Measurements from ENCODE around the gene EDAR. TPM values are rescaled to one million over a fixed set of nuclear protein-coding genes. Genes with fewer than 3 reads are reported as not detected.

EDAR gene
- total RNA-seq, 1 experiment from 2014 or later = not detected

DNA sequence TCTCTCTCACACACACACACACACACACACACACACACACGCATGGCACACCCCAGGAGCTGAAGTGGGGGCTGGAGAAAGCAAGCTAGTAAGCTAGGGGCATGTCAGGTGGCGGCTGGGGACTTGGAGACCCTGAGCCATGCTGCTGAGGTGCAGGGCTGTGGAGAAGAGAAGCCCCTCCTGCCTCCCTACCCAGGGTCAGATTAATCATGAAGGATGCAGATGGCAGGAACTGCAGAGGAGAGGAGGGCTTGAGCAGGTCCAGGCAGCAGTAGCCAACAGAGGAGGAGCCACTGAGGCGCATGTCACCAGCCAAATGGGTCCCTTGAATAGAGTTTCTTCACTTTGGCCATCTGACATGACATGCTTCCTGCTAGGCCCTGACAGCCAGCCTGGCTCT lies 9.6 kb downstream of the EDAR start:
- DNase-seq = no peak
- Histone ChIP-seq H3K9ac (ENCODE audit: low read length) (no peak overlapping the region), H3K79me2 (ENCODE audit: low read length) (no peaks in the 10 kb centered on the region), H3K9me3 (ENCODE audit: low read length) (no peaks in the 10 kb centered on the region), H3K9me2 (replicated peaks; ENCODE audit: insufficient read depth, low read length) (no peaks in the 10 kb centered on the region), H3K4me2 (ENCODE audit: low read depth, low read length, poor library complexity, severe bottlenecking) (no peak overlapping the region), H4K20me1 (ENCODE audit: insufficient read depth, low read depth, low read length) (no peaks in the 10 kb centered on the region), H3K27me3 (ENCODE audit: low read length) (no peaks in the 10 kb centered on the region), H3K27ac (ENCODE audit: low read length) (no peak overlapping the region), H3K36me3 (ENCODE audit: insufficient read depth, low read length) (no peaks in the 10 kb centered on the region), H3K4me3 (ENCODE audit: low read length) (no peak overlapping the region), H2AFZ (ENCODE audit: low read length) (no peak overlapping the region), H3K4me1 (ENCODE audit: low read length) (no peaks in the 10 kb centered on the region)

DNA sequence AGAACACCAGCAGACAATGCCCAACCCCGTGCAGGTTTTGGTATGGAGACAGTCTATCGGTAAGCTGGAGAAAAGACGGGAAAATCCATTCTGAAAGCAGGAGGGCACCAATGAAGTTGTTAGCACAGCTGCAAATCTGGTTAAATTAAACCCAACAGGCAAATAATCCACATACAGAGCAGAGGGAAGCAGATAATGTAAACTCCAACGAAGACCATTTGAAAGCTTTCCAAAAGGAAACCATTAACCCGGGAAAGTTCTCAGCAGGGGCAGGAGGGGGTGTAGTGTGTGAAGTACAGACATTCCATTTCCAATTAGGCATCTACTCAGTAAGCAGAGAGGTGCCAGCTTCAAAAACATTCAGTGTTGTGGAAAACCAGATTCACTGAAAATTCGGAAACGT lies 10.3 kb downstream of the EDAR start:
- Histone ChIP-seq H3K27me3 (ENCODE audit: low read length) (no peaks in the 10 kb centered on the region), H3K4me3 (ENCODE audit: low read length) (no peak overlapping the region), H3K4me2 (ENCODE audit: low read depth, low read length, poor library complexity, severe bottlenecking) (no peak overlapping the region), H3K9me2 (replicated peaks; ENCODE audit: insufficient read depth, low read length) (no peaks in the 10 kb centered on the region), H3K27ac (ENCODE audit: low read length) (no peak overlapping the region), H3K36me3 (ENCODE audit: insufficient read depth, low read length) (no peaks in the 10 kb centered on the region), H3K79me2 (ENCODE audit: low read length) (no peaks in the 10 kb centered on the region), H3K9me3 (ENCODE audit: low read length) (no peaks in the 10 kb centered on the region), H4K20me1 (ENCODE audit: insufficient read depth, low read depth, low read length) (no peaks in the 10 kb centered on the region), H2AFZ (ENCODE audit: low read length) (no peak overlapping the region), H3K9ac (ENCODE audit: low read length) (no peak overlapping the region), H3K4me1 (ENCODE audit: low read length) (no peaks in the 10 kb centered on the region)
- no peak for DNase-seq

DNA sequence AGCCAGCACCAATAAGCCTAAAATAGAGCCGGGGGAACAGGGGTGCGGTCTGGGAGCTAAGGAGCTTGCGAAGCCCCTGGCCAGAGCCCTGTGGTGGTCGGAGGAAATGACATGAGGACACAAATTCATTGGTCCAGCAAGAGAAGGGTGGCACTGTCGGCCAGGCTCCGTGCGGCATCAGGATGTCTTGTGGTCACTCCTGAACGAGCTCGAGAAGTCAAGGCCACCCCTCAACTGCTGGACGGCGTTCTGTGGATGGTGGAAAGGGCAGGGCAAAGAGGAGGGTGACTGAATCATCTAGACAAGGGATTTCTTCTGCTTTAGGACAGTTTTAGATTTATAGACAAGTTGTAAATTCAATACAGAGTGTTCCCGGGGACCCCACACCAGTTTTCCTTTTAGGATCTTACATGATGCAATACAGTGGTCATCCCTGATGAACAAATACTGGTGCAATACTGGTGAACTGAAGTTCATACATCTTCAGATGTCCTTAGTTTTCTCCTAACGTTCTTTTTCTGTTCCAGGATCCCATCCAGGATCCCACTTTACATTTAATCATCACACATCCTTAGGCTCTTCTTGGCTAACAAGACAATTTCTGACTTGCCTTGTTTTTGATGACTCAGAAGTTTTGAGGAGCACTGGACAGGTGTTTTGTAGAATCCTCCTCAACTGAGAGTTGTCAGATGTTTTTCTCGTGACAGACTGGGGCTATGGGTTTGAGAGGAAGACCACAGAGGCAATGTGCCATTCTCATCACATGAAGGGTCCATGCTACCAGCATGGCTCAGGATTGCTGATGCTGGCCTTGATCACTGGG lies 13.2 kb downstream of the EDAR start:
- Histone ChIP-seq H3K79me2 (ENCODE audit: low read length) (no peaks in the 10 kb centered on the region), H3K36me3 (ENCODE audit: insufficient read depth, low read length) (no peaks in the 10 kb centered on the region), H3K4me2 (ENCODE audit: low read depth, low read length, poor library complexity, severe bottlenecking) (no peak overlapping the region), H3K27me3 (ENCODE audit: low read length) (no peaks in the 10 kb centered on the region), H3K4me3 (ENCODE audit: low read length) (no peak overlapping the region), H3K9me3 (ENCODE audit: low read length) (no peaks in the 10 kb centered on the region), H3K4me1 (ENCODE audit: low read length) (no peaks in the 10 kb centered on the region), H2AFZ (ENCODE audit: low read length) (no peak overlapping the region), H3K9me2 (replicated peaks; ENCODE audit: insufficient read depth, low read length) (no peaks in the 10 kb centered on the region), H3K27ac (ENCODE audit: low read length) (no peak overlapping the region), H4K20me1 (ENCODE audit: insufficient read depth, low read depth, low read length) (no peaks in the 10 kb centered on the region), H3K9ac (ENCODE audit: low read length) (no peak overlapping the region)
- DNase-seq = no peak

DNA sequence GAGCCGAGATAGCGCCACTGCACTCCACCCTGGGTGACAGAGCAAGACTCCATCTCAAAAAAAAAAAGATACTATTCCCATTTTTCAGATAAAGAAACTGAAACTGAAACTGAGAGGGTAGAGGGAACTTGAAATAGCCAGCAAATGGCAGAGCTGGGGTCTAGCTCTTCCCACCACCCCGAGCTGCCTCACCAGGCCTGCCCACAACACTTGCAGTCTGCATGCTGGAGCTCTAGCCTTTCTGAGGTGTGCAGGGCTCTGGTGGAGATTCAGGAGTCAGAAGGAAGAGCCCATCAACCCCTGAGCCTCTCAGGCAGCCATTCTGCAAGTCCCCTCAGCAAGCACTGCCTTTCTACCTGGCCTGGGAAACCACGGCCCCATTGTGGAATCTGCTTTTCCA lies 14.3 kb downstream of the EDAR start:
- Histone ChIP-seq H4K20me1 (ENCODE audit: insufficient read depth, low read depth, low read length) (no peaks in the 10 kb centered on the region), H3K9me2 (replicated peaks; ENCODE audit: insufficient read depth, low read length) (no peaks in the 10 kb centered on the region), H2AFZ (ENCODE audit: low read length) (no peak overlapping the region), H3K9me3 (ENCODE audit: low read length) (no peaks in the 10 kb centered on the region), H3K79me2 (ENCODE audit: low read length) (no peaks in the 10 kb centered on the region), H3K4me1 (ENCODE audit: low read length) (no peaks in the 10 kb centered on the region), H3K27me3 (ENCODE audit: low read length) (no peaks in the 10 kb centered on the region), H3K9ac (ENCODE audit: low read length) (no peak overlapping the region), H3K4me2 (ENCODE audit: low read depth, low read length, poor library complexity, severe bottlenecking) (no peak overlapping the region), H3K36me3 (ENCODE audit: insufficient read depth, low read length) (no peaks in the 10 kb centered on the region), H3K27ac (ENCODE audit: low read length) (no peak overlapping the region), H3K4me3 (ENCODE audit: low read length) (no peak overlapping the region)
- DNase-seq = no peak

DNA sequence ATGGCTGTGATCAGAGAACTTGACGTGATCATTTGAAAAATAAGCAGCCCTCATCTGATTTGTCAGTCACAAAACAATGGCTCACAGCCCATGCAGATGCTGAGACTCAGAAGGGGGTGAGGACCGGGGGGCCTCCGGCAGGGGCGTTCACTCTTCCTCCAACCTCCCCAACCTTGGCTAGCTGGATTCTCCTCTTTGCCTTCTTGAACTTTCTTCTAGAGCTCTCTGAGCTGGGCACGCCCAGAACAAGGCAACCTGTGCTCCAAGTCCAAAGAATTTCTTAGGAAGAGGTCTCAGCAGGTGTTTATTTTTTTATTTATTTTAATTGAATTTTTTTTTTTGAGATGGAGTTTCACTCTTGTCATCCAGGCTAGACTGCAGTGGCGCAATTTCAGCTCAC lies 16.4 kb downstream of the EDAR start:
- H3K27me3 ChIP-seq (ENCODE audit: low read length) = no peaks in the 10 kb centered on the region
- no peak overlapping the region for H2AFZ ChIP-seq (ENCODE audit: low read length)
- no peaks in the 10 kb centered on the region for H3K4me1 ChIP-seq (ENCODE audit: low read length)
- no peaks in the 10 kb centered on the region for H3K9me3 ChIP-seq (ENCODE audit: low read length)
- H3K79me2 ChIP-seq (ENCODE audit: low read length) = no peaks in the 10 kb centered on the region
- H3K27ac ChIP-seq (ENCODE audit: low read length) = no peak overlapping the region
- no peak overlapping the region for H3K4me3 ChIP-seq (ENCODE audit: low read length)
- H3K36me3 ChIP-seq (ENCODE audit: insufficient read depth, low read length) = no peaks in the 10 kb centered on the region
- no peak overlapping the region for H3K9ac ChIP-seq (ENCODE audit: low read length)
- H4K20me1 ChIP-seq (ENCODE audit: insufficient read depth, low read depth, low read length) = no peaks in the 10 kb centered on the region
- DNase-seq = no peak
- H3K4me2 ChIP-seq (ENCODE audit: low read depth, low read length, poor library complexity, severe bottlenecking) = no peak overlapping the region
- H3K9me2 ChIP-seq (replicated peaks; ENCODE audit: insufficient read depth, low read length) = no peaks in the 10 kb centered on the region

DNA sequence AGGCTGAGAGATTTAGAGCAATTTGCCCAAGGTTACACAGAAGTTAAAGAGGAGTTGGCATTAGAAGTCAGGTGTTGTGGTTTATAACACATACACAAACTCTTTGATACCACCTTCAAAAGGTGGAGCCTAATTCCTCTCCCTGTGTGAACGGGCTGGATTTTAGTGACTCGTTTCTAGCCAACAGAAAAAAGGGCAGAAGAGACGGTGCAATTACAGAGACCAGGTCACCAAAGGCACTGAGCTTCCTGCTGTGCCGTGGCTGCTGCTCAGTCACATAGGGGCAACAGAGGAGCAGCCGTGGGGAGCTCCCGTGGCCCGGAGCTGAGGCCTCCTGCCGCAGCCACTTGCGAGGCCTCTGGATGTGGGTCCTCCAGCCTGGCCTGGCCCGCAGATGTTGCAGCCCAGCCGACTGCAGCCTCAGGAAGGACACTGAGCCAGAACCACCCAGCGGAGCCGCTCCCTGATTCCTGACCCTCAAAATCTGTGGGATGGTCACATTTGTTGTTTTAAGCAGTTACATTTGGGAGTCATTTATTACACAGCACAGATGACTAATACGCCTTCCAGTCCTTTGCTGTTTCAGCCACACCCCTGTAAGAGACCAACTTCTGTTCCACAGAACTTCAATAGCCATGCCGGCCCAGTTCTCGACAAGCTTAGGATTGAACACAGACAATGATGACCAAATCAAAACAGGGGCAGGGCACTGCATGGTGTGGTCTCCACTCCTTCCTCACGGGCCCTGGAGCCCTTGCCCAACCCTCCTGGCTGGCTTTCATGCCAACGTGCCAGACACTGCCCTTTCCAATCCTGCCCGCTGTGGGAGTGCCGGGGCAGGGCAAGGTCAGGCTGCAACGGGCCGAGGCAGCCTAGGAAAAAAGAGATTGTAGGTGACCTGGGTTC lies 17.1 kb downstream of the EDAR start:
- Histone ChIP-seq H3K4me2 (ENCODE audit: low read depth, low read length, poor library complexity, severe bottlenecking) (no peak overlapping the region), H3K9me2 (replicated peaks; ENCODE audit: insufficient read depth, low read length) (no peaks in the 10 kb centered on the region), H3K27me3 (ENCODE audit: low read length) (no peaks in the 10 kb centered on the region), H3K36me3 (ENCODE audit: insufficient read depth, low read length) (no peaks in the 10 kb centered on the region), H3K4me1 (ENCODE audit: low read length) (no peaks in the 10 kb centered on the region), H3K9ac (ENCODE audit: low read length) (no peak overlapping the region), H3K4me3 (ENCODE audit: low read length) (no peak overlapping the region), H2AFZ (ENCODE audit: low read length) (no peak overlapping the region), H3K9me3 (ENCODE audit: low read length) (no peaks in the 10 kb centered on the region), H3K79me2 (ENCODE audit: low read length) (no peaks in the 10 kb centered on the region), H3K27ac (ENCODE audit: low read length) (no peak overlapping the region), H4K20me1 (ENCODE audit: insufficient read depth, low read depth, low read length) (no peaks in the 10 kb centered on the region)
- DNase-seq = no peak

DNA sequence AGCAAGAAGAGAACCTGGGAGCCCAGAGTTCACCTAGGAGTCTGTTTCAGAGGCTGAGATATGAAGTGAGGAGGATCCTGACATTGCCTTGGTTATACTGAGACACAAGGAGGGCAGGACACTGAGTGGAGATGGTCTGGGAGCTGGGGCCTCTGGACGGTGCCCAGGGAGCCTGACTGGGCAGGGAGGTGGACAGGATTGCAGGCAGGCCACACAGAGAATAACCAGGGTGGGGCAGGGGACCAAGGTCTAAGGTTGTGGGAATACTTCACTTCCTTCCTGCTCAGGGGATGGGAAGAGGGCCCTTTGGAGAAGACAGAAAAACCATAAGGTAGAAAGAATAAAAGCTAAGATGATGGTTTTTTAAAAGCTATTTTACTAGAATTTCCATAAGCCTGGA lies 18.7 kb downstream of the EDAR start:
- Histone ChIP-seq H4K20me1 (ENCODE audit: insufficient read depth, low read depth, low read length) (no peaks in the 10 kb centered on the region), H3K4me1 (ENCODE audit: low read length) (no peaks in the 10 kb centered on the region), H3K9me3 (ENCODE audit: low read length) (no peaks in the 10 kb centered on the region), H3K79me2 (ENCODE audit: low read length) (no peaks in the 10 kb centered on the region), H3K4me2 (ENCODE audit: low read depth, low read length, poor library complexity, severe bottlenecking) (no peak overlapping the region), H2AFZ (ENCODE audit: low read length) (no peak overlapping the region), H3K36me3 (ENCODE audit: insufficient read depth, low read length) (no peaks in the 10 kb centered on the region), H3K9me2 (replicated peaks; ENCODE audit: insufficient read depth, low read length) (no peaks in the 10 kb centered on the region), H3K27me3 (ENCODE audit: low read length) (no peaks in the 10 kb centered on the region), H3K4me3 (ENCODE audit: low read length) (no peak overlapping the region), H3K9ac (ENCODE audit: low read length) (no peak overlapping the region), H3K27ac (ENCODE audit: low read length) (no peak overlapping the region)
- DNase-seq = no peak

DNA sequence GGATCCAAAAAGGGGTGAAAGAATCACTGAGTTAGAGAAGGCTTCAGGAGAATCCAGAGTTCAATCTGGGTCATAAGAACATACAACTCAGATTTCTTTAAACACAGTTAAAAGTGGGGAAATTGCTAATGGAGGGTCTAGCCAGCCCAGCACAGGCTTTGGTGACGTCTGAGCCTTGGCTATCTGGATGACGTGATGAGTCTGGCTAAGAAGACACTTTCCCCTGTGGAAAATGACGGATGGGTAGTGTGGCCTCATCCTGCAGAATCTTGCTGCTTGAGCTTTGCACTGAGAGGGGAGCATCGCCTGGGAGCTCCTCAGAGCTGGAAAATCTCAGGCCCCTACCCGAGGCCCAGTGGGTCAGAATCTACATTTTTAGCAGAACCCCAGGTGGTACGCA lies 19.2 kb downstream of the EDAR start:
- Histone ChIP-seq H3K79me2 (ENCODE audit: low read length) (no peaks in the 10 kb centered on the region), H3K9me3 (ENCODE audit: low read length) (no peaks in the 10 kb centered on the region), H3K27ac (ENCODE audit: low read length) (no peak overlapping the region), H4K20me1 (ENCODE audit: insufficient read depth, low read depth, low read length) (no peaks in the 10 kb centered on the region), H3K27me3 (ENCODE audit: low read length) (no peaks in the 10 kb centered on the region), H3K4me1 (ENCODE audit: low read length) (no peaks in the 10 kb centered on the region), H3K9ac (ENCODE audit: low read length) (no peak overlapping the region), H2AFZ (ENCODE audit: low read length) (no peak overlapping the region), H3K4me2 (ENCODE audit: low read depth, low read length, poor library complexity, severe bottlenecking) (no peak overlapping the region), H3K9me2 (replicated peaks; ENCODE audit: insufficient read depth, low read length) (no peaks in the 10 kb centered on the region), H3K4me3 (ENCODE audit: low read length) (no peak overlapping the region), H3K36me3 (ENCODE audit: insufficient read depth, low read length) (no peaks in the 10 kb centered on the region)
- DNase-seq = no peak

All from Karpas-422 (cell line).